Astrocyte of the spinal cord (primary cell): ENCODE results near the gene OR1S2.

ENCODE experiments used
- DNase-seq: peaks from one replicate; pipeline ENCODE4 v3.0.0; 2011; ENCODE audit warnings: low read depth, low spot score
- H3K4me3 ChIP-seq: 2 replicates; pipeline ENCODE4 v1.5.1; 2011; ENCODE audit warnings: low read depth, mild to moderate bottlenecking, low read length, moderate library complexity
- CTCF ChIP-seq: IDR thresholded peaks from 2 replicates; pipeline ENCODE4 v1.5.1; 2012; ENCODE audit warnings: low read depth, mild to moderate bottlenecking, low read length, inconsistent platforms
- in situ Hi-C: cut with HindIII; loops from 2 replicates; pipeline ENCODE4 v1.10.0; 2017; ENCODE audit warnings: low sequenced_read_pairs

OR1S2 gene

GRCh38 chr11:58195939-58196338 is 8.0 kb downstream of the OR1S2 start:
- in situ Hi-C loops: no loop called here
- DNase-seq: no peak
- H3K4me3 ChIP-seq: no peak overlapping the region
- TF ChIP-seq CTCF: no peak

GRCh38 chr11:58193391-58193790 is 10.6 kb downstream of the OR1S2 start:
- in situ Hi-C loops: no loop called here
- TF ChIP-seq CTCF: no peak
- DNase-seq: no peak
- H3K4me3 ChIP-seq: no peak overlapping the region

GRCh38 chr11:58192229-58192628 is 11.7 kb downstream of the OR1S2 start:
- in situ Hi-C loops: no loop called here
- TF ChIP-seq CTCF: no peak
- no peak overlapping the region for H3K4me3 ChIP-seq
- no peak for DNase-seq

- H3K4me3 ChIP-seq: no peak within 1 kb of the TSS
- no peak for TF ChIP-seq CTCF
- DNase-seq: no peak
- in situ Hi-C loops: no loop called here
Observed at GRCh38 chr11:58188770-58189169, 15.2 kb downstream of the OR1S2 start, which contains the start of gene OR9Q2. Gene OR9Q2 (plus strand): TSS chr11:58189070. CDS start chr11:58190491, 1,421 bp downstream.

GRCh38 chr11:58186938-58187337 is 17.0 kb downstream of the OR1S2 start:
- no peak overlapping the region for H3K4me3 ChIP-seq
- DNase-seq: no peak
- no peak for TF ChIP-seq CTCF
- in situ Hi-C loops: no loop called here

GRCh38 chr11:58179648-58180047 is 24.3 kb downstream of the OR1S2 start:
- DNase-seq: no peak
- in situ Hi-C loops: no loop called here

More at GRCh38 chr11:58179648-58180047, 24.3 kb downstream of the OR1S2 start:
- TF ChIP-seq CTCF: no peak
- no peak overlapping the region for H3K4me3 ChIP-seq
